ENCODE data around the gene CHST9.

Gene CHST9

GRCh38 chr18:26926066-26926675 lies 258.9 kb downstream of the CHST9 start:
- H3K4me3 ChIP-seq (ENCODE audit: low read depth, low read length) = no peak overlapping the region
- TF ChIP-seq CTCF (conservative IDR thresholded peaks at IDR 0.05; ENCODE audit: low read depth, low read length) = no peak
- DNase-seq (ENCODE audit: low read depth) = no peak

- no peak for TF ChIP-seq CTCF (conservative IDR thresholded peaks at IDR 0.05; ENCODE audit: low read depth, low read length)
- H3K4me3 ChIP-seq (ENCODE audit: low read depth, low read length) = no peak overlapping the region
- DNase-seq (ENCODE audit: low read depth) = no peak
These were observed 259.8 kb downstream of the CHST9 start for GRCh38 chr18:26925313-26925712.

GRCh38 chr18:26922313-26922712 lies 262.8 kb downstream of the CHST9 start:
- TF ChIP-seq CTCF (conservative IDR thresholded peaks at IDR 0.05; ENCODE audit: low read depth, low read length) = no peak
- H3K4me3 ChIP-seq (ENCODE audit: low read depth, low read length) = no peak overlapping the region
- no peak for DNase-seq (ENCODE audit: low read depth)

GRCh38 chr18:26920644-26921043 lies 264.5 kb downstream of the CHST9 start:
- no peak for TF ChIP-seq CTCF (conservative IDR thresholded peaks at IDR 0.05; ENCODE audit: low read depth, low read length)
- DNase-seq (ENCODE audit: low read depth) = no peak
- H3K4me3 ChIP-seq (ENCODE audit: low read depth, low read length) = no peak overlapping the region

GRCh38 chr18:26919627-26920026 lies 265.5 kb downstream of the CHST9 start:
- no peak overlapping the region for H3K4me3 ChIP-seq (ENCODE audit: low read depth, low read length)
- TF ChIP-seq CTCF (conservative IDR thresholded peaks at IDR 0.05; ENCODE audit: low read depth, low read length) = no peak
- DNase-seq (ENCODE audit: low read depth) = peak; percentile 45

GRCh38 chr18:26919201-26919600 lies 265.9 kb downstream of the CHST9 start:
- no peak overlapping the region for H3K4me3 ChIP-seq (ENCODE audit: low read depth, low read length)
- no peak for TF ChIP-seq CTCF (conservative IDR thresholded peaks at IDR 0.05; ENCODE audit: low read depth, low read length)
- DNase-seq (ENCODE audit: low read depth) = no peak

- no peak for TF ChIP-seq CTCF (conservative IDR thresholded peaks at IDR 0.05; ENCODE audit: low read depth, low read length)
- H3K4me3 ChIP-seq (ENCODE audit: low read depth, low read length) = no peak overlapping the region
- DNase-seq (ENCODE audit: low read depth) = no peak
These were observed 273.3 kb downstream of the CHST9 start for GRCh38 chr18:26911840-26912239.

Measured in choroid plexus epithelial cell (primary cell).